Measurements from ENCODE around the gene UCMA. TPM values are rescaled to one million over a fixed set of nuclear protein-coding genes. Genes with fewer than 3 reads are reported as not detected.

UCMA gene
- total RNA-seq, 2 donors from 2014 or later = not detected

- no peak overlapping the region for H3K4me3 ChIP-seq
- no peak for DNase-seq
- intact Hi-C loops (cut with DNase I) = no loop called here
- no peaks in the 10 kb centered on the region for H3K4me1 ChIP-seq
- no peaks in the 10 kb centered on the region for H3K27me3 ChIP-seq
- ATAC-seq = no peak
- no peak overlapping the region for H3K27ac ChIP-seq
- H3K36me3 ChIP-seq (replicated peaks in 1 of 2; ENCODE audit: insufficient read depth in 1 of 2, low read depth in 2 of 2) = no peaks in the 10 kb centered on the region
- WGBS, 2 donors = 85 to 88% methylated on average over 5 of the region's 5 CpGs
- TF ChIP-seq POLR2A (IDR thresholded peaks at IDR 0.05) = no peak
- TF ChIP-seq CTCF (IDR thresholded peaks at IDR 0.05) = no peak
- H3K9me3 ChIP-seq = no peaks in the 10 kb centered on the region
These were observed 50.5 kb downstream of the UCMA start for GRCh38 chr10:13183625-13184024.

GRCh38 chr10:13182424-13182823, 51.8 kb downstream of the UCMA start:
- no peak for DNase-seq
- no peaks in the 10 kb centered on the region for H3K9me3 ChIP-seq
- intact Hi-C loops (cut with DNase I) = no loop called here

DNA sequence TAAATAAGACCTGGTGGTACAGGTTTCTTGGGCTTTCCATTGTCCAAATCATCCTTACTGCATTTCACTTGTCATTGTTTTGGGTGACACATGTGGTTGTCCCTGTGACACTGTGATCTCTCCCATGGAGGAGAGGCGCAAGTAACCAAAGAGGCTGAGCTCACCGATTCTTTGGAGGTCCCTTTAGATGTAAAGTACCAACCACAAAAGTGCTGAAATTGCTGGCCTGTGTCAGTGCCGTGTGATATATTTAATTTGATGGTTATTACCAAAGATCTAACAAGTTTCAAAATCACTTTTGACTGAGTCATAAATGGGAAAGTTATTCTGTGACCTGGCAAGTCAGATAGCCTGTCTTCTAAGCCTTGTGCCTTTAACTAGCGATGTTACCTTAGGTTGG, 53.4 kb downstream of the UCMA start:
- ATAC-seq = no peak
- H3K4me1 ChIP-seq = no peaks in the 10 kb centered on the region

More at GRCh38 chr10:13182424-13182823, 51.8 kb downstream of the UCMA start:
- no peaks in the 10 kb centered on the region for H3K36me3 ChIP-seq (replicated peaks in 1 of 2; ENCODE audit: insufficient read depth in 1 of 2, low read depth in 2 of 2)
- TF ChIP-seq CTCF (IDR thresholded peaks at IDR 0.05) = no peak
- TF ChIP-seq POLR2A (IDR thresholded peaks at IDR 0.05) = no peak
- H3K27ac ChIP-seq = no peak overlapping the region
- no peak for ATAC-seq
- no peaks in the 10 kb centered on the region for H3K27me3 ChIP-seq
- no peak overlapping the region for H3K4me3 ChIP-seq
- H3K4me1 ChIP-seq = no peaks in the 10 kb centered on the region
- WGBS, 2 donors = 83 to 86% methylated on average over 1 of the region's 1 CpG

DNA sequence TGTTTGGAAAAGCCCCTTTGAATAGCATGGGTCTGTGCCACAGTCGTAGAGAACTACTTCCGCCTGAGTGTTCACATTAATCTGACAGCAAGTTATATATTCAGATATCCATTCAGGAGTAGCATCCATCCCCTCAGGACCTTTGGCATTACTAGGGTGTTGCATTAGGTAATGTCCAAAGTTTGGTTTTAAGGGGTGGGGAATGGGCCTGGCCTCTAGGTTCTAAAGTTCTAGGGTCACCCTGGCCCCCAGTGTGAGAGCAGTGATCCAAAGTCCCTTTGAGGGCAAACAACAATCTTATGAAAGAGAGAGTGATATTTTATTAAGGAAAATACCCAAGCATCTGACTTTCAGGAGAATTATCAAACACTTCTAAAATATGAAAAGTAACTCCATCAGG, 60.6 kb downstream of the UCMA start:
- TF ChIP-seq POLR2A (IDR thresholded peaks at IDR 0.05) = no peak
- TF ChIP-seq CTCF (IDR thresholded peaks at IDR 0.05) = no peak
- DNase-seq (no peak), ATAC-seq (no peak)
- Histone ChIP-seq H3K4me3 (no peak overlapping the region), H3K36me3 (replicated peaks in 1 of 2; ENCODE audit: insufficient read depth in 1 of 2, low read depth in 2 of 2) (no peaks in the 10 kb centered on the region), H3K27ac (no peak overlapping the region), H3K27me3 (no peaks in the 10 kb centered on the region), H3K9me3 (no peaks in the 10 kb centered on the region), H3K4me1 (no peaks in the 10 kb centered on the region)
- intact Hi-C loops (cut with DNase I) = no loop called here
- 95 to 96% methylated on average over 2 of the region's 2 CpGs for whole genome bisulfite sequencing, 2 donors

More for the DNA sequence above, 53.4 kb downstream of the UCMA start:
- TF ChIP-seq POLR2A (IDR thresholded peaks at IDR 0.05) (no peak), CTCF (IDR thresholded peaks at IDR 0.05) (no peak)
- 91 to 93% methylated on average over 4 of the region's 4 CpGs for WGBS, 2 donors
- intact Hi-C loops (cut with DNase I) = no loop called here
- Histone ChIP-seq H3K9me3 (no peaks in the 10 kb centered on the region), H3K4me3 (no peak overlapping the region), H3K27ac (no peak overlapping the region), H3K36me3 (replicated peaks in 1 of 2; ENCODE audit: insufficient read depth in 1 of 2, low read depth in 2 of 2) (no peaks in the 10 kb centered on the region), H3K27me3 (no peaks in the 10 kb centered on the region)
- no peak for DNase-seq

Small RNA genes within 50 kb of the gene (small RNA-seq; reads per million reads assigned to genes)
- gene RNU6-6P = not detected

Other genes starting within 250 kb of the UCMA start
- 10 to 100 TPM in 1 of 2 donors, 1 to 10 TPM in 1; 2.1 to 17.1 TPM for gene CCDC3, start 232.7 kb downstream of the UCMA start, total RNA-seq
- gene OPTN, start 134.2 kb downstream of the UCMA start, total RNA-seq = 10 to 100 TPM; 23.4 to 32.7 TPM
- gene MCM10, start 72.8 kb downstream of the UCMA start, total RNA-seq = under 1 TPM in 1 of 2 donors, not detected in 1; 0.26 TPM
- 10 to 100 TPM; 22.1 to 23.4 TPM for gene PHYH, start 65.7 kb upstream of the UCMA start, total RNA-seq
- gene SEPHS1, start 113.9 kb upstream of the UCMA start, total RNA-seq = 10 to 100 TPM; 17.6 to 21.8 TPM

Measured in body of pancreas (tissue), 4 donors.